GM23338 (cell line): ENCODE data around the gene SORBS2. TPM values are rescaled to one million over a fixed set of nuclear protein-coding genes. Genes with fewer than 3 reads are reported as not detected.
A peak's percentile ranks its signal among the peaks of the same experiment; 100 is the strongest.

ENCODE experiments used
- ATAC-seq: fragments of 200-7000 bp; cut with Tn5 transposase; 3 replicates; pipeline ENCODE4 v1.9.1; 2020
- DNase-seq: peaks from one replicate; pipeline ENCODE4 v3.0.0-alpha.2; 2015; ENCODE audit warnings: low spot score
- H2AFZ ChIP-seq: fragments of 200-600 bp; sonication (generic); 2 replicates; pipeline ENCODE4 v1.8.0; 2016; ENCODE audit warnings: antibody characterized with exemption, mild to moderate bottlenecking, moderate library complexity
- H3F3A ChIP-seq: fragments of 200-600 bp; sonication (generic); replicated peaks from 2 replicates; pipeline ENCODE4 v1.8.0; 2017; ENCODE audit warnings: antibody characterized with exemption, mixed run types, low read depth
- H3K27ac ChIP-seq: fragments of 200-600 bp; sonication (generic); 2 replicates; pipeline ENCODE4 v1.6.1; 2016; ENCODE audit warnings: low read depth
- H3K27me3 ChIP-seq: fragments of 200-600 bp; sonication (generic); 2 replicates; pipeline ENCODE4 v1.8.0; 2016; ENCODE audit warnings: mild to moderate bottlenecking, mixed run types, moderate library complexity; ENCODE audit not compliant: insufficient read depth
- H3K36me3 ChIP-seq: fragments of 200-600 bp; sonication (generic); 2 replicates; pipeline ENCODE4 v1.8.0; 2016; ENCODE audit warnings: mild to moderate bottlenecking; ENCODE audit not compliant: insufficient read depth
- H3K4me1 ChIP-seq: fragments of 200-600 bp; sonication (generic); 2 replicates; pipeline ENCODE4 v1.8.0; 2016; ENCODE audit warnings: mild to moderate bottlenecking, moderate library complexity; ENCODE audit not compliant: insufficient read depth
- H3K4me2 ChIP-seq: fragments of 200-600 bp; sonication (generic); 2 replicates; pipeline ENCODE4 v1.7.1; 2017; ENCODE audit warnings: mixed run types
- H3K4me3 ChIP-seq: fragments of 200-600 bp; sonication (generic); 2 replicates; pipeline ENCODE4 v1.6.1; 2016; ENCODE audit warnings: mixed run types
- H3K79me2 ChIP-seq: fragments of 200-600 bp; sonication (generic); replicated peaks from 2 replicates; pipeline ENCODE4 v1.8.0; 2017; ENCODE audit warnings: mild to moderate bottlenecking; ENCODE audit not compliant: insufficient read depth
- H3K9me2 ChIP-seq: fragments of 200-600 bp; sonication (generic); 2 replicates; pipeline ENCODE4 v1.8.0; 2017; ENCODE audit not compliant: insufficient read depth
- H4K20me1 ChIP-seq: fragments of 200-600 bp; sonication (generic); replicated peaks from 2 replicates; pipeline ENCODE4 v1.8.0; 2017; ENCODE audit warnings: mild to moderate bottlenecking; ENCODE audit not compliant: insufficient read depth
- H3K27ac Mint-ChIP-seq: 2 replicates; pipeline ENCODE4 v1.8.0; 2020; ENCODE audit warnings: inconsistent platforms, mild to moderate bottlenecking, moderate library complexity, mixed read lengths
- H3K27me3 Mint-ChIP-seq: 3 replicates; pipeline ENCODE4 v1.8.0; 2022; ENCODE audit warnings: low read depth, mild to moderate bottlenecking, moderate library complexity, mixed read lengths, inconsistent platforms; ENCODE audit not compliant: insufficient read depth, poor library complexity
- H3K36me3 Mint-ChIP-seq: 3 replicates; pipeline ENCODE4 v1.8.0; 2021; ENCODE audit warnings: low read depth, mild to moderate bottlenecking, inconsistent platforms, moderate library complexity, mixed read lengths
- H3K4me1 Mint-ChIP-seq: 3 replicates; pipeline ENCODE4 v1.8.0; 2020; ENCODE audit warnings: mild to moderate bottlenecking, inconsistent platforms, mixed read lengths
- H3K4me3 Mint-ChIP-seq: 3 replicates; pipeline ENCODE4 v1.8.0; 2021; ENCODE audit warnings: moderate library complexity, mild to moderate bottlenecking, inconsistent platforms, mixed read lengths
- H3K9me3 Mint-ChIP-seq: 3 replicates; pipeline ENCODE4 v1.8.0; 2020; ENCODE audit warnings: moderate library complexity, mild to moderate bottlenecking, inconsistent platforms, mixed read lengths
- CTCF ChIP-seq, 2 experiments: fragments of 200-600 bp in 1 of 2; sonication (generic) in 1 of 2; conservative IDR thresholded peaks; 2 replicates each; pipeline versions ENCODE4 v1.5.1 to v1.6.1; 2016 to 2017; ENCODE audit warnings: antibody characterized with exemption in 2 of 2, low read depth in 2 of 2, mild to moderate bottlenecking in 2 of 2, moderate library complexity in 1 of 2
- EZH2phosphoT487 ChIP-seq: fragments of 200-600 bp; sonication (generic); IDR thresholded peaks from one replicate; pipeline ENCODE4 v1.8.1; 2018; ENCODE audit warnings: antibody characterized with exemption; ENCODE audit not compliant: unreplicated experiment
- JUNB ChIP-seq: IDR thresholded peaks from one replicate; pipeline ENCODE4 v1.6.1; 2016; ENCODE audit warnings: antibody characterized with exemption; ENCODE audit not compliant: unreplicated experiment
- POLR2AphosphoS5 ChIP-seq: IDR thresholded peaks from 2 replicates; pipeline ENCODE4 v1.6.1; 2016; ENCODE audit warnings: antibody characterized with exemption, low read depth
- REST ChIP-seq: IDR thresholded peaks from one replicate; pipeline ENCODE4 v1.6.1; 2018; ENCODE audit warnings: antibody characterized with exemption; ENCODE audit not compliant: unreplicated experiment
- STAT1 ChIP-seq: IDR thresholded peaks from one replicate; pipeline ENCODE4 v1.6.1; 2016; ENCODE audit warnings: antibody characterized with exemption; ENCODE audit not compliant: unreplicated experiment
- ZNF114 ChIP-seq: fragments of 250-450 bp; sonication (Bioruptor Pico); IDR thresholded peaks from 2 replicates; pipeline ENCODE4 v1.5.0; 2020; ENCODE audit warnings: mild to moderate bottlenecking, moderate library complexity
- polyA plus RNA-seq: library from polyadenylated mRNA; unstranded; fragments of >200 nt; fragmentation: Nextera tagmentation; extraction: Ambion mirVana; gene quantifications from 2 replicates; pipeline ENCODE4 v1.2.1, GENCODE V29; 2016
- total RNA-seq: library from RNA; depleted of rRNA; stranded (reverse); fragments of >200 nt; shearing (Covaris generic); gene quantifications from 2 replicates; pipeline ENCODE4 v1.2.3, GENCODE V29; 2014
- TF ChIP-seq, protein P1 (sequence below): fragments of 250-450 bp; sonication (Bioruptor Pico); IDR thresholded peaks from 2 replicates; pipeline ENCODE4 v1.5.0; 2020; ENCODE audit warnings: mild to moderate bottlenecking, moderate library complexity

Gene SORBS2
- total and polyA plus RNA-seq, 2 experiments from 2014 or later, result 17.8 to 27.6 TPM

- no peak overlapping the region for H3K27ac ChIP-seq
- Mint-ChIP-seq H3K36me3 (no peaks in the 10 kb centered on the region; the same call in 2 of the 3 replicates), H3K9me3 (peaks cover 6% of the 10 kb centered on the region; the same call in 1 of the 3 replicates), H3K27me3 (peaks cover 9% of the 10 kb centered on the region), H3K4me3 (no peak overlapping the region), H3K4me1 (peaks cover 9% of the 10 kb centered on the region), H3K27ac (no peak overlapping the region)
- no peak for TF ChIP-seq JUNB
- TF ChIP-seq REST, result no peak
- TF ChIP-seq EZH2phosphoT487, result no peak
- no peak for TF ChIP-seq STAT1
- TF ChIP-seq POLR2AphosphoS5, result no peak
- no peak for TF ChIP-seq CTCF (conservative IDR thresholded peaks at IDR 0.05; ENCODE audit: low read depth in 2 of 2)
- TF ChIP-seq ZNF114, result no peak
- no peak overlapping the region for H2AFZ ChIP-seq
- H4K20me1 ChIP-seq, result no peaks in the 10 kb centered on the region; the same call in 1 of the 2 replicates
- no peak overlapping the region for H3K4me2 ChIP-seq
- no peaks in the 10 kb centered on the region for H3F3A ChIP-seq
- DNase-seq (no peak), ATAC-seq (no peak)
- no peaks in the 10 kb centered on the region for H3K36me3 ChIP-seq
- 0 out of 2 replicates have a peak, but pooled peaks cover 3% of the 10 kb centered on the region for H3K9me2 ChIP-seq
- H3K4me1 ChIP-seq, result no peaks in the 10 kb centered on the region; the same call in 1 of the 2 replicates
- H3K27me3 ChIP-seq, result no peaks in the 10 kb centered on the region
- no peaks in the 10 kb centered on the region for H3K79me2 ChIP-seq
- H3K4me3 ChIP-seq, result no peak overlapping the region
Observed at GRCh38 chr4:185570727-185571126, 241.3 kb downstream of the SORBS2 start.

GRCh38 chr4:185567381-185568376 lies 244.3 kb downstream of the SORBS2 start:
- Histone ChIP-seq H3K4me2 (no peak overlapping the region), H4K20me1 (no peaks in the 10 kb centered on the region; the same call in 1 of the 2 replicates), H3K9me2 (0 out of 2 replicates have a peak, but pooled peaks cover 3% of the 10 kb centered on the region), H3K4me1 (no peaks in the 10 kb centered on the region), H3K4me3 (no peak overlapping the region), H3K27ac (no peak overlapping the region), H3F3A (no peaks in the 10 kb centered on the region), H3K36me3 (no peaks in the 10 kb centered on the region), H3K27me3 (no peaks in the 10 kb centered on the region), H3K79me2 (no peaks in the 10 kb centered on the region), H2AFZ (peak overlapping the region; percentile 61)
- no peak for ATAC-seq
- H3K4me3 Mint-ChIP-seq, result no peak overlapping the region
- H3K36me3 Mint-ChIP-seq, result peaks cover 8% of the 10 kb centered on the region; the same call in 2 of the 3 replicates
- no peak overlapping the region for H3K27ac Mint-ChIP-seq
- H3K4me1 Mint-ChIP-seq, result no peaks in the 10 kb centered on the region
- peaks cover 14% of the 10 kb centered on the region; the same call in 2 of the 3 replicates for H3K9me3 Mint-ChIP-seq
- DNase-seq, result no peak
- H3K27me3 Mint-ChIP-seq, result peaks cover 5% of the 10 kb centered on the region
- TF ChIP-seq ZNF114, result no peak
- TF ChIP-seq, protein P1, sequence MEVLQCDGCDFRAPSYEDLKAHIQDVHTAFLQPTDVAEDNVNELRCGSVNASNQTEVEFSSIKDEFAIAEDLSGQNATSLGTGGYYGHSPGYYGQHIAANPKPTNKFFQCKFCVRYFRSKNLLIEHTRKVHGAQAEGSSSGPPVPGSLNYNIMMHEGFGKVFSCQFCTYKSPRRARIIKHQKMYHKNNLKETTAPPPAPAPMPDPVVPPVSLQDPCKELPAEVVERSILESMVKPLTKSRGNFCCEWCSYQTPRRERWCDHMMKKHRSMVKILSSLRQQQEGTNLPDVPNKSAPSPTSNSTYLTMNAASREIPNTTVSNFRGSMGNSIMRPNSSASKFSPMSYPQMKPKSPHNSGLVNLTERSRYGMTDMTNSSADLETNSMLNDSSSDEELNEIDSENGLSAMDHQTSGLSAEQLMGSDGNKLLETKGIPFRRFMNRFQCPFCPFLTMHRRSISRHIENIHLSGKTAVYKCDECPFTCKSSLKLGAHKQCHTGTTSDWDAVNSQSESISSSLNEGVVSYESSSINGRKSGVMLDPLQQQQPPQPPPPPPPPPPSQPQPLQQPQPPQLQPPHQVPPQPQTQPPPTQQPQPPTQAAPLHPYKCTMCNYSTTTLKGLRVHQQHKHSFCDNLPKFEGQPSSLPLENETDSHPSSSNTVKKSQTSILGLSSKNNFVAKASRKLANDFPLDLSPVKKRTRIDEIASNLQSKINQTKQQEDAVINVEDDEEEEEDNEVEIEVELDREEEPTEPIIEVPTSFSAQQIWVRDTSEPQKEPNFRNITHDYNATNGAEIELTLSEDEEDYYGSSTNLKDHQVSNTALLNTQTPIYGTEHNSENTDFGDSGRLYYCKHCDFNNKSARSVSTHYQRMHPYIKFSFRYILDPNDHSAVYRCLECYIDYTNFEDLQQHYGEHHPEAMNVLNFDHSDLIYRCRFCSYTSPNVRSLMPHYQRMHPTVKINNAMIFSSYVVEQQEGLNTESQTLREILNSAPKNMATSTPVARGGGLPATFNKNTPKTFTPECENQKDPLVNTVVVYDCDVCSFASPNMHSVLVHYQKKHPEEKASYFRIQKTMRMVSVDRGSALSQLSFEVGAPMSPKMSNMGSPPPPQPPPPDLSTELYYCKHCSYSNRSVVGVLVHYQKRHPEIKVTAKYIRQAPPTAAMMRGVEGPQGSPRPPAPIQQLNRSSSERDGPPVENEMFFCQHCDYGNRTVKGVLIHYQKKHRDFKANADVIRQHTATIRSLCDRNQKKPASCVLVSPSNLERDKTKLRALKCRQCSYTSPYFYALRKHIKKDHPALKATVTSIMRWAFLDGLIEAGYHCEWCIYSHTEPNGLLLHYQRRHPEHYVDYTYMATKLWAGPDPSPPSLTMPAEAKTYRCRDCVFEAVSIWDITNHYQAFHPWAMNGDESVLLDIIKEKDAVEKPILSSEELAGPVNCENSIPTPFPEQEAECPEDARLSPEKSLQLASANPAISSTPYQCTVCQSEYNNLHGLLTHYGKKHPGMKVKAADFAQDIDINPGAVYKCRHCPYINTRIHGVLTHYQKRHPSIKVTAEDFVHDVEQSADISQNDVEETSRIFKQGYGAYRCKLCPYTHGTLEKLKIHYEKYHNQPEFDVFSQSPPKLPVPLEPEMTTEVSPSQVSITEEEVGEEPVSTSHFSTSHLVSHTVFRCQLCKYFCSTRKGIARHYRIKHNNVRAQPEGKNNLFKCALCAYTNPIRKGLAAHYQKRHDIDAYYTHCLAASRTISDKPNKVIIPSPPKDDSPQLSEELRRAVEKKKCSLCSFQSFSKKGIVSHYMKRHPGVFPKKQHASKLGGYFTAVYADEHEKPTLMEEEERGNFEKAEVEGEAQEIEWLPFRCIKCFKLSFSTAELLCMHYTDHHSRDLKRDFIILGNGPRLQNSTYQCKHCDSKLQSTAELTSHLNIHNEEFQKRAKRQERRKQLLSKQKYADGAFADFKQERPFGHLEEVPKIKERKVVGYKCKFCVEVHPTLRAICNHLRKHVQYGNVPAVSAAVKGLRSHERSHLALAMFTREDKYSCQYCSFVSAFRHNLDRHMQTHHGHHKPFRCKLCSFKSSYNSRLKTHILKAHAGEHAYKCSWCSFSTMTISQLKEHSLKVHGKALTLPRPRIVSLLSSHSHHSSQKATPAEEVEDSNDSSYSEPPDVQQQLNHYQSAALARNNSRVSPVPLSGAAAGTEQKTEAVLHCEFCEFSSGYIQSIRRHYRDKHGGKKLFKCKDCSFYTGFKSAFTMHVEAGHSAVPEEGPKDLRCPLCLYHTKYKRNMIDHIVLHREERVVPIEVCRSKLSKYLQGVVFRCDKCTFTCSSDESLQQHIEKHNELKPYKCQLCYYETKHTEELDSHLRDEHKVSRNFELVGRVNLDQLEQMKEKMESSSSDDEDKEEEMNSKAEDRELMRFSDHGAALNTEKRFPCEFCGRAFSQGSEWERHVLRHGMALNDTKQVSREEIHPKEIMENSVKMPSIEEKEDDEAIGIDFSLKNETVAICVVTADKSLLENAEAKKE, result no peak
